Stomach (tissue), 4 donors: ENCODE results near the gene MB.

ENCODE experiments used
- POLR2A ChIP-seq, 4 donors: fragments of 450-650 bp; IDR thresholded peaks; one replicate each; pipeline ENCODE4 v1.6.1; 2016; ENCODE audit warnings: antibody characterized with exemption in 4 of 4, control low read depth in 2 of 4, mild to moderate bottlenecking in 1 of 4, moderate library complexity in 1 of 4
- POLR2AphosphoS5 ChIP-seq, 3 donors: sonication (generic); formaldehyde crosslinking; IDR thresholded peaks; one replicate each; pipeline ENCODE4 v1.6.1; 2016; ENCODE audit warnings: antibody characterized with exemption in 3 of 3
- TF ChIP-seq, protein P1 (sequence below), 7 experiments: fragments of 450-650 bp in 4 of 7; fragments of 200-600 bp in 3 of 7; sonication (generic) in 3 of 7; IDR thresholded peaks; one replicate each; pipeline ENCODE4 v1.5.1; 2016 to 2019; ENCODE audit warnings: antibody characterized with exemption in 7 of 7, control low read depth in 2 of 7, mild to moderate bottlenecking in 1 of 7

DNA sequence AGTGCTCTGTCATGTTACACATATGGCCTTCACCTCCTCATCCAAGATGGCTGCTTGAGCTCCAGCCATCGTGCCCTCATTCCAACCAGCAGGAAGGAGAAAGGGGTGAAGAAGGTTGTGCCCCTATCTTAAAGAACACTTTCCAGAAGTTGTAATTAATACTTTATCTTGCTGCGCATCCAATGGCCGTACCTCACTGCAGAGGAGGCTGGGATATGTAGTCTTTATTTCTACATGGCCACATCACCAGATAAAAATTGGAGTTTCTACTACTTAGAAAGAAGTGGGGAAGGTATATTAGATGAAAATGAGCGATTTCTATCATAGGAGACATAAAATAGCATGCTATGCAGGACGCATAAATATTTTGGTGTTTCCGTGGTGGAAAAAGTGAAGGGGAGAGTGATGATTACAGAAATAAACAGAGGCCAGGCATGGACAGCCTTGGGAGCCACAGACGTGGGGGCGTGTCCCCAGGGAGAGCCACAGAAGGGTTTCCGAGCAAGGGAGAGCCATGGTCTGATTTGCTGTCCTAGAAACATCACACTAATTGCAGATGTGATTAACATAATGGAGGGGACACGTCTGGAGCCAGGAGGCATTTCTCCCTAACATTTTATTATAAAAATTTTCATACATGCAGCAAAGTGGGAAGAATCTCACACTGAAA lies 8.8 kb upstream of the MB start:
- TF ChIP-seq, protein P1, sequence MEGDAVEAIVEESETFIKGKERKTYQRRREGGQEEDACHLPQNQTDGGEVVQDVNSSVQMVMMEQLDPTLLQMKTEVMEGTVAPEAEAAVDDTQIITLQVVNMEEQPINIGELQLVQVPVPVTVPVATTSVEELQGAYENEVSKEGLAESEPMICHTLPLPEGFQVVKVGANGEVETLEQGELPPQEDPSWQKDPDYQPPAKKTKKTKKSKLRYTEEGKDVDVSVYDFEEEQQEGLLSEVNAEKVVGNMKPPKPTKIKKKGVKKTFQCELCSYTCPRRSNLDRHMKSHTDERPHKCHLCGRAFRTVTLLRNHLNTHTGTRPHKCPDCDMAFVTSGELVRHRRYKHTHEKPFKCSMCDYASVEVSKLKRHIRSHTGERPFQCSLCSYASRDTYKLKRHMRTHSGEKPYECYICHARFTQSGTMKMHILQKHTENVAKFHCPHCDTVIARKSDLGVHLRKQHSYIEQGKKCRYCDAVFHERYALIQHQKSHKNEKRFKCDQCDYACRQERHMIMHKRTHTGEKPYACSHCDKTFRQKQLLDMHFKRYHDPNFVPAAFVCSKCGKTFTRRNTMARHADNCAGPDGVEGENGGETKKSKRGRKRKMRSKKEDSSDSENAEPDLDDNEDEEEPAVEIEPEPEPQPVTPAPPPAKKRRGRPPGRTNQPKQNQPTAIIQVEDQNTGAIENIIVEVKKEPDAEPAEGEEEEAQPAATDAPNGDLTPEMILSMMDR (IDR thresholded peaks at IDR 0.05), result no peak
- TF ChIP-seq POLR2AphosphoS5 (IDR thresholded peaks at IDR 0.05), result no peak
- no peak for TF ChIP-seq POLR2A (IDR thresholded peaks at IDR 0.05)
